Mucosa of rectum (tissue), 2 donors: ENCODE data around the gene SIRT3.

Experiments
- H3K27ac ChIP-seq, 2 donors: one replicate each; pipeline ENCODE4 v1.7.0; 2013; ENCODE audit warnings: inconsistent platforms in 2 of 2, low read depth in 2 of 2, low read length in 2 of 2
- H3K27me3 ChIP-seq, 2 donors: one replicate each; pipeline ENCODE4 v1.7.0; 2013; ENCODE audit warnings: low read length in 2 of 2; ENCODE audit not compliant: control insufficient read depth in 2 of 2, insufficient read depth in 2 of 2
- H3K36me3 ChIP-seq, 2 donors: one replicate each; pipeline ENCODE4 v1.7.0; 2013; ENCODE audit warnings: low read length in 2 of 2; ENCODE audit not compliant: control insufficient read depth in 2 of 2, insufficient read depth in 2 of 2
- H3K4me1 ChIP-seq, 2 donors: one replicate each; pipeline ENCODE4 v1.7.0; 2013; ENCODE audit warnings: low read length in 2 of 2, mild to moderate bottlenecking in 1 of 2; ENCODE audit not compliant: control insufficient read depth in 2 of 2, insufficient read depth in 2 of 2
- H3K4me3 ChIP-seq, 2 donors: one replicate each; pipeline ENCODE4 v1.7.0; 2013; ENCODE audit warnings: low read length in 2 of 2
- H3K9ac ChIP-seq, 2 donors: one replicate each; pipeline ENCODE4 v1.7.0; 2013; ENCODE audit warnings: low read length in 2 of 2, low read depth in 1 of 2, mild to moderate bottlenecking in 1 of 2
- H3K9me3 ChIP-seq, 2 donors: one replicate each; pipeline ENCODE4 v1.7.0; 2013; ENCODE audit warnings: low read length in 2 of 2; ENCODE audit not compliant: control insufficient read depth in 2 of 2
- donor health status: healthy.
- donor health status: Normal muscosa, but diverticular disease.

Gene SIRT3

DNA sequence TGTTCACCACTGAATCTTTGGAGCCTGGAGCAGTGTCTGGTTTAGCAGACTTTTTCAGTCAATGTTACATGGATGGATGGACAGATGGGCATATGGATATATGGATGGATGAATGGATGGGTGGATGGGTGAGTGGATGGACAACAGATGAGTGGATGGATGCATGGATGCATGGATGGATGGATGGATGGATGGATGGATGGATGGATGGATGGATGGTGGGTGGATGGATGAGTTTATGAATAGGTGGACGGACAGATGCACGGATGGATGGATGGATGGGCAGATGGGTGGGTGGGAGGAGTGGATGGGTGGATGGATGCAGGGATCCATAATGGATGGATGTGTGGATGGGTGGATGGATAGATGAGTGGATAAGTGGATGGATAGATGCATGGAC lies 19.7 kb upstream of the SIRT3 start:
- H3K27ac ChIP-seq = no peak overlapping the region
- H3K4me3 ChIP-seq = no peak overlapping the region
- no peak overlapping the region for H3K9ac ChIP-seq
- peaks cover 28% of the 10 kb centered on the region in 2 donors for H3K36me3 ChIP-seq
- no peaks in the 10 kb centered on the region for H3K4me1 ChIP-seq
- no peaks in the 10 kb centered on the region for H3K9me3 ChIP-seq
- H3K27me3 ChIP-seq = no peaks in the 10 kb centered on the region

DNA sequence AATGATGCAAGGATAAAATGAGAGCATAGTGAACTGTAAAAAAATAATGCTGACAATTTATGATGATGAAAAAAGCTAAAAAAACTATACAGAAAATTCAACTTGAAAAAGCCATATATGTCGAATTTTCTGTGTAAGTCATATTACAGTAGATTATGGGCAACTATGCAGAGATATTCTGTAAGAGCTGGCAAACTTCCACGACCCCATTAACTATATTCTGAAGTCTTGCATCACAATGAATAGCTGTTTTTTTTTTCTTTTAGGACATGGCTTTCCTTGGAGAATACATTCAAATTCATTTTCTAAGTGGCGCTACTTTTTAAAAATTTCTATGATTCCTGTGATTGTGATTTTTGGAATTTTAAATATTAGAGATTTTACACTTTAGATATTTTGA lies 19.0 kb upstream of the SIRT3 start:
- no peaks in the 10 kb centered on the region for H3K9me3 ChIP-seq
- H3K36me3 ChIP-seq = peaks cover 33 to 35% of the 10 kb centered on the region in 2 donors
- no peak overlapping the region for H3K4me3 ChIP-seq
- H3K4me1 ChIP-seq = no peaks in the 10 kb centered on the region
- H3K9ac ChIP-seq = no peak overlapping the region
- H3K27me3 ChIP-seq = no peaks in the 10 kb centered on the region
- no peak overlapping the region for H3K27ac ChIP-seq

GRCh38 chr11:253886-254270 lies 17.7 kb upstream of the SIRT3 start:
- no peaks in the 10 kb centered on the region for H3K9me3 ChIP-seq
- no peak overlapping the region for H3K27ac ChIP-seq
- peaks cover 40 to 42% of the 10 kb centered on the region in 2 donors for H3K36me3 ChIP-seq
- H3K4me1 ChIP-seq = no peaks in the 10 kb centered on the region
- no peak overlapping the region for H3K9ac ChIP-seq
- H3K27me3 ChIP-seq = no peaks in the 10 kb centered on the region
- no peak overlapping the region for H3K4me3 ChIP-seq

- no peaks in the 10 kb centered on the region for H3K4me1 ChIP-seq
- no peaks in the 10 kb centered on the region for H3K27me3 ChIP-seq
- H3K4me3 ChIP-seq = no peak overlapping the region
- H3K27ac ChIP-seq = no peak overlapping the region
- H3K36me3 ChIP-seq = peaks cover 44 to 47% of the 10 kb centered on the region in 2 donors
- no peak overlapping the region for H3K9ac ChIP-seq
- H3K9me3 ChIP-seq = no peaks in the 10 kb centered on the region
These were observed 17.2 kb upstream of the SIRT3 start for GRCh38 chr11:253160-253885.

GRCh38 chr11:252666-253065 lies 16.5 kb upstream of the SIRT3 start:
- peaks cover 46 to 53% of the 10 kb centered on the region in 2 donors for H3K36me3 ChIP-seq

DNA sequence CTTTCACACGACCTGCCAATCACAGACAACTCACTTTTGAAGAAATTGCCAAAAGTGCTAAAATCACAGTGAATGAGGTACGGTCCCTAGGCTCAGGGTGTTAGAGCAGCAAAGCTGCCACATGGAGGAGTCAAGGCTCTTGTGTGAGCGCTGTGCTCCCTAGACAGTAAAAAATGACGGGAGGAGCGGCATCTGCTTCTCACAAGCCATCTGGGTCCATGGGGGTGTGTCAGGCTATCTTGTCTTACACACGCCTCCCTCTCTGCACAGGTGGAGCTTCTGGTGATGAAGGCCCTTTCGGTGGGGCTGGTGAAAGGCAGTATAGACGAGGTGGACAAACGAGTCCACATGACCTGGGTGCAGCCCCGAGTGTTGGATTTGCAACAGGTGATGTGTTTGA lies 15.4 kb upstream of the SIRT3 start:
- H3K9ac ChIP-seq = no peak overlapping the region
- H3K27me3 ChIP-seq = no peaks in the 10 kb centered on the region
- no peak overlapping the region for H3K4me3 ChIP-seq
- H3K36me3 ChIP-seq = peaks cover 55 to 63% of the 10 kb centered on the region in 2 donors
- no peak overlapping the region for H3K27ac ChIP-seq
- H3K4me1 ChIP-seq = no peaks in the 10 kb centered on the region
- no peaks in the 10 kb centered on the region for H3K9me3 ChIP-seq

More at GRCh38 chr11:252666-253065, 16.5 kb upstream of the SIRT3 start:
- H3K27me3 ChIP-seq = no peaks in the 10 kb centered on the region
- H3K27ac ChIP-seq = no peak overlapping the region
- H3K4me1 ChIP-seq = no peaks in the 10 kb centered on the region
- H3K9me3 ChIP-seq = no peaks in the 10 kb centered on the region
- no peak overlapping the region for H3K9ac ChIP-seq
- no peak overlapping the region for H3K4me3 ChIP-seq

DNA sequence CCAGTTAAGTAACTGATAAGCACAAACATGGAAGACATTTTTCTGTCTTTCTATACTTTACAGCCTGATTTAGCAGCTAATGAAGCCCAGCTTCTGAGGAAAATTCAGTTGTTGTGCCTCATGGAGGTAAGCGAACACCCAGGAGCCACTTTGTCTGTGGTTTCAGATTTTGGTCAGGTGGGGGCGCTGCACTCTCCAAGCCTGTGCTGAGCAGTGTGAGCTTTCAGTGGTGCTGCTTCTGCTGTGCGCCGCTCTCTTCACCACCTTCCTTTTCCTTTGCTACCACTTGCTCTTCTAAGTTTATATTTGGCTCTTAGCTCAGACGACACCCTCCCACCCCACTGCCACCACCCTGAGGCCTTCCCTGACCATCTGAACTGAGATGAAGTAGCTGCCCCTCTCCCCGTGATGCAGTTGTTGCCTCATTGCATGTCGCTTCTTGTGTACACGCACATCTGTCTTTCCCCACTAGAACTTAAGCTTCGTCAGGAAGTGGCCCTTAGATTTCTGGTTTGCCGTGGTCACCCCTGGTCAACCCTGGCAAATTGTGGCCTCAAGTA lies 14.7 kb upstream of the SIRT3 start:
- peaks cover 61 to 70% of the 10 kb centered on the region in 2 donors for H3K36me3 ChIP-seq
- no peak overlapping the region for H3K27ac ChIP-seq
- no peak overlapping the region for H3K9ac ChIP-seq

DNA sequence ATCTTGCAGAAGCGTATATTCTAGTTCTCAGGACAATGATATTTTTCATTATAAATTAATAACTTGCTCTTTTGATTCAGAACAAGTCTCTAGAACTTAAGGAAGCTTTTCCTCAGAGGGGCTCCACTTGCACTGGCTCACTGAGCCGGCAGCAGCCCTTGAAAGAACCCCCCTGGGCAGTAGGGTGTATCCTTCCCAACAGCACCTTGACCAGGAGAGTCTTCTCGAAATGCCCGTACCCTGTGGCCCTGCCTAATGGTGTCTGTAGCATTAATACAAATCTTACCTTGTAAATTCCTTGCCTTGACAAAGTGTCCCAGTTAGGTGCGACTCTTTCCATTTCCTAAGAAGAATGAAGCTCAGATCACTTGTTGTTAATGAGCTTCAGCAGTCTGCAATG lies 14.1 kb upstream of the SIRT3 start:
- Histone ChIP-seq H3K9ac (no peak overlapping the region), H3K4me1 (no peaks in the 10 kb centered on the region), H3K36me3 (peaks cover 64 to 74% of the 10 kb centered on the region in 2 donors), H3K4me3 (no peak overlapping the region), H3K9me3 (no peaks in the 10 kb centered on the region), H3K27ac (no peak overlapping the region), H3K27me3 (no peaks in the 10 kb centered on the region)

More for the DNA sequence above, 14.7 kb upstream of the SIRT3 start:
- no peaks in the 10 kb centered on the region for H3K4me1 ChIP-seq
- no peak overlapping the region for H3K4me3 ChIP-seq
- H3K9me3 ChIP-seq = no peaks in the 10 kb centered on the region
- H3K27me3 ChIP-seq = no peaks in the 10 kb centered on the region

DNA sequence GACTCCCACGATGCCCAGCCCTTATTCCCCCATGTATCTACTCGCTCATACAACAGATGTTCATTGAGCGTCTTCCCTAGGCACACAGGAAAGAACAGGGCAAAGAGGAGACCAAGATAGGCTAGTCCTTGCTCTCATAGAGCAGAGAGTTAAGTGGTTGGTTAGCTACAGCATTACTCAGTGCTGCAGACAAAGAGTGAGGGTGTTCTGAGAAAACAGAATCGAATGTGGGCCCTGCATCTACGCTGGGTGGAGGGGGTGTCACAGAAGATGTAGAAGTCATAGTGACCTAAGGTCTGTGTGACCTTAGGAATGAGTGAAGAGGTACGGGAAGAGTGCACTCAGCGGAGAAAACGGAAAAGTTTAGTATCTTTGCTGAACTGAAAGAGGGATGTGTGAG lies 12.9 kb upstream of the SIRT3 start:
- peaks cover 73 to 84% of the 10 kb centered on the region in 2 donors for H3K36me3 ChIP-seq

DNA sequence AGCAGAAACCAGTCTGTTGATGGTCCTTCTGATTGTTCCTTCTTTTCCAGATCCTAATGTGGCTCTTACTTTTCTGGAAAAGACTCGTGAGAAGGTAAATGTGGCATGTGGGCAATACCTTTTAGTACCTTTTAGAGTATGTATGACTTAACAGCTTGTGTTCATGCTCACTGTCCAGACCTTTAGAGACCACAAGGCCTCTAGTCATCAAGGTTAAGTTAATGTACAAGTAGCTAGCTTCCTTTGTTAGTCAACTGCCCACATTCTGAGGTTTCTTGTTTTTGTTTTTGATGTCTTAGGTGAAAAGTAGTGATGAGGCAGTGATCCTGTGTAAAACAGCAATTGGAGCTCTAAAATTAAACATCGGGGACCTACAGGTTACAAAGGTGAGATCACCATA lies 8.2 kb upstream of the SIRT3 start:
- Histone ChIP-seq H3K27me3 (no peaks in the 10 kb centered on the region), H3K9ac (no peak overlapping the region), H3K4me3 (no peak overlapping the region), H3K4me1 (no peaks in the 10 kb centered on the region), H3K9me3 (no peaks in the 10 kb centered on the region), H3K36me3 (peaks cover 46 to 66% of the 10 kb centered on the region in 2 donors), H3K27ac (no peak overlapping the region)

More for the DNA sequence above, 12.9 kb upstream of the SIRT3 start:
- Histone ChIP-seq H3K4me1 (no peaks in the 10 kb centered on the region), H3K9ac (no peak overlapping the region), H3K4me3 (no peak overlapping the region), H3K27me3 (no peaks in the 10 kb centered on the region), H3K9me3 (no peaks in the 10 kb centered on the region), H3K27ac (no peak overlapping the region)
